Measurements from ENCODE around the gene HTT. TPM values are rescaled to one million over a fixed set of nuclear protein-coding genes. Genes with fewer than 3 reads are reported as not detected.

HTT gene
- polyA plus RNA-seq, 1 donor from 2014 or later: 11.5 TPM

- Histone ChIP-seq H2AFZ (ENCODE audit: low read depth, low read length) (no peak overlapping the region), H3K4me3 (ENCODE audit: low read length) (no peak overlapping the region)
These were observed 211.3 kb downstream of the HTT start for GRCh38 chr4:3285558-3286334.

GRCh38 chr4:3286335-3287175, 212.1 kb downstream of the HTT start:
- Histone ChIP-seq H3K9ac (ENCODE audit: low read length) (no peak overlapping the region), H3K79me2 (replicated peaks; ENCODE audit: insufficient read depth, low read length) (no peaks in the 10 kb centered on the region), H3K27ac (ENCODE audit: low read length) (no peak overlapping the region), H3K27me3 (ENCODE audit: insufficient read depth, low read depth, low read length) (no peaks in the 10 kb centered on the region), H3K4me3 (ENCODE audit: low read length) (no peak overlapping the region), H3K36me3 (ENCODE audit: insufficient read depth, low read length) (no peaks in the 10 kb centered on the region), H3K9me2 (ENCODE audit: insufficient read depth, low read length) (no peaks in the 10 kb centered on the region), H3K9me3 (ENCODE audit: low read length) (peaks cover 4% of the 10 kb centered on the region), H3F3A (ENCODE audit: insufficient read depth, low read length, poor library complexity, severe bottlenecking) (no peaks in the 10 kb centered on the region), H3K4me2 (ENCODE audit: low read length) (no peak overlapping the region), H2AFZ (ENCODE audit: low read depth, low read length) (no peak overlapping the region), H4K20me1 (ENCODE audit: insufficient read depth) (no peaks in the 10 kb centered on the region)
- TF ChIP-seq RAD21 (conservative IDR thresholded peaks at IDR 0.05) (no peak), EP300 (conservative IDR thresholded peaks at IDR 0.05; ENCODE audit: poor library complexity, severe bottlenecking) (no peak), SMC3 (conservative IDR thresholded peaks at IDR 0.05; ENCODE audit: poor library complexity) (no peak), REST (IDR thresholded peaks at IDR 0.05; ENCODE audit: borderline replicate concordance) (no peak), MXI1 (conservative IDR thresholded peaks at IDR 0.05; ENCODE audit: poor library complexity, severe bottlenecking) (no peak), TAF1 (IDR thresholded peaks at IDR 0.05; ENCODE audit: low read depth) (no peak), POLR2AphosphoS5 (IDR thresholded peaks at IDR 0.05) (no peak), EZH2 (IDR thresholded peaks at IDR 0.05; ENCODE audit: borderline replicate concordance, insufficient read depth, low read length, poor library complexity, severe bottlenecking) (no peak), CTCF (IDR thresholded peaks at IDR 0.05; ENCODE audit: poor library complexity, severe bottlenecking) (no peak)

More at GRCh38 chr4:3285558-3286334, 211.3 kb downstream of the HTT start:
- Histone ChIP-seq H3K9me3 (ENCODE audit: low read length) (peaks cover 4% of the 10 kb centered on the region), H3K9ac (ENCODE audit: low read length) (no peak overlapping the region), H3F3A (ENCODE audit: insufficient read depth, low read length, poor library complexity, severe bottlenecking) (no peaks in the 10 kb centered on the region), H3K27ac (ENCODE audit: low read length) (no peak overlapping the region), H3K9me2 (ENCODE audit: insufficient read depth, low read length) (no peaks in the 10 kb centered on the region), H3K4me2 (ENCODE audit: low read length) (no peak overlapping the region), H3K79me2 (replicated peaks; ENCODE audit: insufficient read depth, low read length) (no peaks in the 10 kb centered on the region), H3K27me3 (ENCODE audit: insufficient read depth, low read depth, low read length) (no peaks in the 10 kb centered on the region), H3K36me3 (ENCODE audit: insufficient read depth, low read length) (no peaks in the 10 kb centered on the region), H4K20me1 (ENCODE audit: insufficient read depth) (no peaks in the 10 kb centered on the region)
- no peak for TF ChIP-seq MXI1 (conservative IDR thresholded peaks at IDR 0.05; ENCODE audit: poor library complexity, severe bottlenecking)
- no peak for TF ChIP-seq REST (IDR thresholded peaks at IDR 0.05; ENCODE audit: borderline replicate concordance)
